ENCODE measurements around the gene ITGB2. TPM values are rescaled to one million over a fixed set of nuclear protein-coding genes. Genes with fewer than 3 reads are reported as not detected.

Gene ITGB2
- total RNA-seq, 4 donors from 2014 or later: 32.7 to 87.3 (median 56.2) TPM

GRCh38 chr21:44954281-44954771, 33.6 kb upstream of the ITGB2 start:
- no peaks in the 10 kb centered on the region for H3K27me3 ChIP-seq
- 92 to 94% methylated on average over 15 to 22 of the region's 22 CpGs for WGBS, 2 donors
- H3K36me3 ChIP-seq: peaks cover 0 to 39% (median 0%) of the 10 kb centered on the region in 3 donors
- peaks cover 0 to 55% (median 15%) of the 10 kb centered on the region in 4 donors for H3K4me1 ChIP-seq
- no peak for DNase-seq (ENCODE audit: low spot score in 2 of 2)
- TF ChIP-seq POLR2A (IDR thresholded peaks at IDR 0.05) (no peak), CTCF (IDR thresholded peaks at IDR 0.05) (no peak), EP300 (IDR thresholded peaks at IDR 0.05) (no peak)
- no peak overlapping the region for H3K27ac ChIP-seq
- no peak overlapping the region for H3K4me3 ChIP-seq
- H3K9me3 ChIP-seq: no peaks in the 10 kb centered on the region

DNA sequence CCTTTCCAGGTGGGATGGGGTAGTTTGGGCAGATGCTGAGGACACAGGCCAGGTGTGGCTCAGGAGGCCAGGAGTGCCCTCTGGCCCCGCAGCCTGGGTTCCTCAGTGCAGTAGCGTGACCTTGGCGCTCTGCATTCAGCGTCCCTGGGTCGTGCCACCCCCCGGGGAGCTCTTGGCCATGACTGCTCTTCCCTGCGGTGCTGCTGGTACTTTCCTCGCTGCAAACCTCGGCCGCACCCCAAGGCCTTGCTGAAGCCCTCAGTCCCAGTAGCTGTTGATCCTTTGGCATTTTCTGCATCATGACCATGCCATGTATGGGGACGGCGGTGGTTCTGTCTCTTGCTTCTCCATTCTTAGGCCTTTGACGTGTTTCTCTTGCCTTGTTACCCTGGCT, 32.9 kb upstream of the ITGB2 start:
- no peak for DNase-seq (ENCODE audit: low spot score in 2 of 2)
- TF ChIP-seq CTCF (IDR thresholded peaks at IDR 0.05) (no peak), POLR2A (IDR thresholded peaks at IDR 0.05) (no peak), EP300 (IDR thresholded peaks at IDR 0.05) (no peak)
- H3K27ac ChIP-seq: no peak overlapping the region

DNA sequence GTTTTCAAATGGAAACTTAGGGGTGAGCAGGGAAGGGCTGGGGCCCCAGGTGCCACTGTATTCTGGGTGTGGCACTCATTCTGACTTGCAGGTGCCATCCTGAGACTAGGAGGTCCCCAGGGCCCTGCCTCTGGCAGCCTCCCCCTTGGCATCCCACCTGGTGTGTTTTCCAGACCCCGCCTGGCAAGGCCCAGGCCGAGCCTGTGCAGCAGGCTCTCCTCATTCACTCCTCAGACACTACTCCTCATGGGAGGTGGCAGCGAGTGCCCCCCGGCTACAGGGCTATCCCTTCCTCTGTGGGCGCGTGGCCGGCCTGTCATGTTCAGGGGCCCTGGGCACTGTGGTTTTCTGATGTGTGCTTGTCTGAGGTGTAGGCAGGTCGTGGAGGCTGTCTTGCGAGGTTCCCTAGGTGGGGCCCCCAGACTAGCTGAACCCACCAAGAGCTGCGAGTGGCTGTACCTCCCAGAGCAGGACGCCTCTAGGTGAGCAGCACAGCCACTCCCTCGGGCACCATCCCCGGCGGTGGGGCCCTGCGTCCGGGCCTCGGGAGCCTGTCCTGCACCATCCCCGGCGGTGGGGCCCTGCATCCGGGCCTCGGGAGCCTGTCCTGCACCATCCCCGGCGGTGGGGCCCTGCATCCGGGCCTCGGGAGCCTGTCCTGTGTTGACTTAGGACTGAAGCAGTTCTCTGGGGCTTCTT, 32.4 kb upstream of the ITGB2 start:
- no peak for DNase-seq (ENCODE audit: low spot score in 2 of 2)

More for the DNA sequence above, 32.9 kb upstream of the ITGB2 start:
- no peaks in the 10 kb centered on the region for H3K27me3 ChIP-seq
- H3K36me3 ChIP-seq: peaks cover 0 to 46% (median 0%) of the 10 kb centered on the region in 3 donors
- no peak overlapping the region for H3K4me3 ChIP-seq
- no peaks in the 10 kb centered on the region for H3K9me3 ChIP-seq
- 90 to 93% methylated on average over 13 of the region's 13 CpGs for WGBS, 2 donors
- peaks cover 0 to 53% (median 10%) of the 10 kb centered on the region in 4 donors for H3K4me1 ChIP-seq

GRCh38 chr21:44952116-44952928, 31.6 kb upstream of the ITGB2 start:
- 76 to 78% methylated on average over 16 to 22 of the region's 24 CpGs for WGBS, 2 donors
- H3K27ac ChIP-seq: no peak overlapping the region
- H3K9me3 ChIP-seq: no peaks in the 10 kb centered on the region
- DNase-seq (ENCODE audit: low spot score in 2 of 2): no peak
- peaks cover 0 to 40% (median 0%) of the 10 kb centered on the region in 4 donors for H3K4me1 ChIP-seq
- no peaks in the 10 kb centered on the region for H3K27me3 ChIP-seq
- H3K4me3 ChIP-seq: no peak overlapping the region
- peaks cover 0 to 54% (median 0%) of the 10 kb centered on the region in 3 donors for H3K36me3 ChIP-seq
- no peak for TF ChIP-seq EP300 (IDR thresholded peaks at IDR 0.05)

More for the DNA sequence above, 32.4 kb upstream of the ITGB2 start:
- peaks cover 0 to 47% (median 0%) of the 10 kb centered on the region in 3 donors for H3K36me3 ChIP-seq
- 92 to 93% methylated on average over 18 to 24 of the region's 25 CpGs for WGBS, 2 donors
- no peaks in the 10 kb centered on the region for H3K27me3 ChIP-seq
- no peak overlapping the region for H3K27ac ChIP-seq
- no peaks in the 10 kb centered on the region for H3K9me3 ChIP-seq
- peaks cover 0 to 47% (median 4%) of the 10 kb centered on the region in 4 donors for H3K4me1 ChIP-seq
- no peak for TF ChIP-seq EP300 (IDR thresholded peaks at IDR 0.05)
- no peak for TF ChIP-seq POLR2A (IDR thresholded peaks at IDR 0.05)
- no peak for TF ChIP-seq CTCF (IDR thresholded peaks at IDR 0.05)
- no peak overlapping the region for H3K4me3 ChIP-seq

DNA sequence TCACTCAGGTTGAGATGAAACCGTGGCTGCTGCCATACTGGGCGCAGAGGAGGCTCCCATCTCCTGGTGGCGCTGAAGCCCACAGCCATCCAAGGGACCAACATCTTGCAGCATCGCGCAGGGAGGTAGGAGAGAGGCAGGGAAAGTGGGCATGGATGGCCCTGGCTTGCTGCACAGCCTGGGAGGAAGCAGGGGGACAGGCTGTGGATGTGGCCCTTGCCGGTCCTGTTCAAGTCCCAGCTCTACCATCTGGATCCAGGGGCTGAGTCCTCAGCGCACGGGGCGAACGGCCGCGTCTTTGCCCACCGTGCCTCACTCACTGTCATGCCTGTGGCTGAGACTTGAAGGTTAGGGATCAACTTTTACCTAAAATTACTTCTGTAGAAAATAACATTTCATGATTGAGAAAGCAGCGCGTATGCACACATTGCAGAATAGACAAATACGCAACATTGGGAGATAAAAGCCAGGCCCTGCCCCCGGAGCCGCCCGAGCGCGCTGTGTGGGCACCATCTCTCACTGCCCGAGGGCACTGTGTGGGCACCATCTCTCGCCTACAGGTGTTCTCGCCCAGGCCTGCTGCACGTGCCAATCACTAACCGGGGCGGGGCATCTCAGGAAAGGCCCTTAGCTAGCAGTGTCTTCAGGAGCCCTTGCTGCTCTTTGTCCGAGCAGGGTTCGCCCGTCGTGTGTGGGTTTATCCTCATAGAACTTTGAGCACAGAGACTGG, 30.7 kb upstream of the ITGB2 start:
- Histone ChIP-seq H3K9me3 (no peaks in the 10 kb centered on the region), H3K27ac (no peak overlapping the region), H3K4me1 (peaks cover 0 to 34% (median 0%) of the 10 kb centered on the region in 4 donors), H3K27me3 (no peaks in the 10 kb centered on the region), H3K4me3 (no peak overlapping the region), H3K36me3 (peaks cover 0 to 57% (median 0%) of the 10 kb centered on the region in 3 donors)
- no peak for DNase-seq (ENCODE audit: low spot score in 2 of 2)
- 93 to 96% methylated on average over 31 of the region's 31 CpGs for WGBS, 2 donors
- TF ChIP-seq CTCF (IDR thresholded peaks at IDR 0.05) (no peak), POLR2A (IDR thresholded peaks at IDR 0.05) (no peak)

Measured in tibial nerve (tissue), 4 donors.